Eye (tissue), 1 donor: ENCODE results near the gene MIGA2.
"Not testable (repeated sequence)": the region's sequence is repeated elsewhere in the genome, so short reads cannot be mapped to it uniquely, and the experiment has no call there.

Source experiments
- DNase-seq: peaks from one replicate; pipeline ENCODE4 v3.0.0-alpha.2; 2015

Gene MIGA2, protein sequence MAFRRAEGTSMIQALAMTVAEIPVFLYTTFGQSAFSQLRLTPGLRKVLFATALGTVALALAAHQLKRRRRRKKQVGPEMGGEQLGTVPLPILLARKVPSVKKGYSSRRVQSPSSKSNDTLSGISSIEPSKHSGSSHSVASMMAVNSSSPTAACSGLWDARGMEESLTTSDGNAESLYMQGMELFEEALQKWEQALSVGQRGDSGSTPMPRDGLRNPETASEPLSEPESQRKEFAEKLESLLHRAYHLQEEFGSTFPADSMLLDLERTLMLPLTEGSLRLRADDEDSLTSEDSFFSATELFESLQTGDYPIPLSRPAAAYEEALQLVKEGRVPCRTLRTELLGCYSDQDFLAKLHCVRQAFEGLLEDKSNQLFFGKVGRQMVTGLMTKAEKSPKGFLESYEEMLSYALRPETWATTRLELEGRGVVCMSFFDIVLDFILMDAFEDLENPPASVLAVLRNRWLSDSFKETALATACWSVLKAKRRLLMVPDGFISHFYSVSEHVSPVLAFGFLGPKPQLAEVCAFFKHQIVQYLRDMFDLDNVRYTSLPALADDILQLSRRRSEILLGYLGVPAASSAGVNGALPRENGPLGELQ

DNA sequence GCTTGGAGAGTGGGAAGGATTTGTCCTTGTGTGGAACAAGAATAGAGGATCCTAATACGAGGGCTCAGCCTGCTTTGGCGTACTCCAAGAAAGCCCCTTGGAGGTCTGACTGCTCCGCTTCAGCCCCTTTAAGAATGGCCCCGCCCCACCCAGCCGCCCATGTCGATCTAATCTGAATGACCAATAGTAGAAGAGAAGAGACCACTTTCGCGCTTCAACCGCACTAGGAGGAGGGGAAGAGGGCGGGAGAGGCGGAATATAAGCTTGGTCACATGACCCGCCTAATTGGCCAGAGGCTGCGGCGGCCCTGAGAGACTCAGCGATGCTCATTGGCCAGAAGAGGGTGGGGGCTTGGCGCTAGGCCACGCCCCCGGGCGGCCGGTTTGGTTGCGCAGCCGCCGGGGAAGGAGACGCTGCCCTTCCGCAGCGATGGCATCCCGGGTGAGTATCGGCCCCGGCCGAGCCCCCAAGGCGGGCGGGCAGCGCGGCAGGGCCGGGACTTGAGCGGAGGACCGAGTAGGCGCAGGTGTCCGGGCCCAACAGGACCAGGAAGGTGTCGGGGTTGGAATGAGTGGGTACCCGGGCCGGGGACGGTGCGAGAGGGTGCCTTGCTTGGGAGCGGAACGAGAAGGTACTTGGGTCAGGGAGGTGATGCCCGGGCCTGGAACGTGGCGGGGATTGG, at the start of gene MIGA2:
MIGA2 (plus strand) TSS at position 386 of the 682 bp plus-strand sequence. CDS start 3,969 bp downstream, outside the sequence.
- DNase-seq = peak; percentile 99

DNA sequence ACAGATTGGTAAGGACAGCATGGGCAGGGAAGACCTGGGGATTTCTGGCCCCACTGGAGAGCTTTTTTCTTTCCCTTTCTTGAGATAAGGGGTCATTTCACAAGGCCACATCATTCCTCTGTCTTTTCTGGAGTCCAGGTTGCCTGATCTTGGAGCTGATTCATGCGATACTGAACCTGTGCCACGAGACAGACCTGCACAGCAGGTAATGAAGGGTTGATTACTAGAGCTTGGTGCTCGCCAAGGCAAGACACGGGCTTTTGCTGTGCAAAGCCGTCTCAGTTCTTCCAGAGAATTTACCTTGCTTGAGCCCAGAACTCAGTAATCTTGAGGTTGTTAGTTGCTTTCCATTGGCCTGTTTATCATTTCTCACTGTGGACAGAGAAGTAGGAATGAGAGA, 49.8 kb upstream of the MIGA2 start:
- DNase-seq = no peak

DNA sequence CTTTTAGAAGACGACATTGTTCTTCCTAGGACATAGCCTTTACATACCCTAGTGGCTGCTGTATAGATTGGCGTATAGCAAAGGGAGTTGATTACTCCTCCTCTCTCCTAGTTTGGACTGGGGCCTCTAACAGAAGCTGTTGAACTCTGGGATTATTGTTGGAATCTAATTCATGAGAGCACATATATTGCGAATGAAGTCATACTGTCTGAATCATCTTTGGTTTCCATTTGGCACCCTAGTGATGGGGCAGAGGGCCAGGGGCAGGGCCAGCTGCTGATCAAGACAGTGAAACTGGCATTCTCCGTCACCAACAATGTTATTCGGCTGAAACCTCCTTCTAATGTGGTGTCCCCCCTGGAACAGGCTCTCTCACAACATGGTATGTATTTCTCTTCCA, 48.6 kb upstream of the MIGA2 start:
- peak; percentile 16 for DNase-seq

DNA sequence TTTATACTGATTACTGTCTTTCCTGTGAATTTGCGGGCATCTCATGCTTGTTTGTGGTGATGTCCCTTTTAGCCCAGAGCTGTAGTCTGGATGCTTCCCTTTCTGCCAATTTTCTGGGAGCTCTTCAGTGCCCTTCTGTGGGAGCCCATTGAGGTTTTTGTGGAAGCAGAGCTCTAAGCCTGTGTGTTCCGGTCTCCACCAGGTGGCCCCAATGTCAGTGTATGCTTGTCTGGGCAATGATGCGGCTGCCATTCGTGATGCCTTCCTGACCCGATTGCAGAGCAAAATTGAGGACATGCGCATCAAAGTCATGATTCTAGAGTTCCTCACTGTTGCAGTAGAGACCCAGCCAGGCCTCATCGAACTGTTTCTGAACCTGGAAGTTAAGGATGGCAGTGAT, 43.4 kb upstream of the MIGA2 start:
- peak; percentile 24 for DNase-seq

DNA sequence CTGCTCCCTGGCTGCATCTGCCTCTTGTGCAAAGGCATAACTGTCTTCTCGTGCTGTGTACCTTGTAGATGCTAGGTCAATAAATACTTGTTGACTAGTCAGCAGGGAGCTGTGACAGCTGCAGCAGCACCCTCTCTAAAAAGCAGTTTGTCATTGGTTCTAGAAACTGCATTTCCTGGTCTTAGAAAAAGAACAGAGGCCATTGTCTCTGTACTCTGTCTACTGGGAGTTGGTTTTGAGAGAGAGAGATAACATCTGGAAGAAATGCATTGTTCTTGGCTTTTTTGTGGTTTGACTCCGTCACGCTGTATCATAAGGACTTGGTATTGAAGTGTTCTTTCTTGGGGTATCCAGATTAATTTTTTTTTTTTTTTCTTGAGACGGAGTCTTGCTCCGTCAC, 40.6 kb upstream of the MIGA2 start:
- no peak for DNase-seq

DNA sequence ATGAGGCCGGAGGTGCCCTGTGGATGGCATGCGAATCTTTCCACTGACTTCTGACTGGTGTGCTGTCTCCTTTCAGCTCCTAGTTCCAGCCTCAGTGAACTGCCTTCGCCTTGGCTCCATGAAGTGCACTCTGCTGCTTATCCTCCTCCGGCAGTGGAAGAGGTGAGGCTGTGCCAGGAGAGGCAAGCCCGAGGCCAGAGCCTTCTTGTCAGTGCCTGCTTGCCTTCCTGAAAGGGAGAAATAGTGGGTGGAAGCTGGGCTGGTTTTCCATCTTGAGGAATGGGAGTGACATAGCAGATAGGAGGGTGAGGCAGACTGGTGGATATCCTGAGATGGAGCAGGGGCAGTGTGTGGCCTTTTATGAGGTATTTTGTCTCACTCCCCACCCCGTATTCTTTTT, 38.0 kb upstream of the MIGA2 start:
- DNase-seq = no peak

DNA sequence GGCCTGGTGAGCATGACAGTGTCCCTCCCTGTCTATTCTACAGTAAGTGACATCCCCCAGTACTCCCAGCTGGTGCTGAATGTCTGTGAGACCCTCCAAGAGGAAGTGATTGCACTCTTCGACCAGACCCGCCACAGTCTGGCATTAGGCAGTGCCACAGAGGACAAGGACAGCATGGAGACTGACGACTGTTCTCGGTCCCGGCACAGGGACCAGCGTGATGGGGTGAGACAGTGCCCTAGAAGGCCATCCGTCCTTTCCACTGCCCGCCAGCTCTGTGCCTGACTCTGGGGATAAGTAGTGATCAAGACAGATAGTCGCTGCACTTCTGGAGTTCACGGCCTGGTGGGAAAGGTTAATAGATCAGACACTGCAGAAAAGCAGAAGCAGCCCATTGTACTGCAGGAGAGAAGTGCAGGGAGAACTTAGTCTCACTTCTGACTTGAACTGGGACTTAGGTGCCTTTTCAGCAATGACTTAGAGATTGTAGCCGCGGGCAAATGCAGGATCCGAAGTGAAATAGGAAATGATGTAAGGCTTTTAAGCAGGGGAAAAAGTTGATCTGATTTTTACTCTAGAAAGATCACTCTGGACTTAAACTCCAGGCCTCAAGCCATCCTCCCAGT, 36.7 kb upstream of the MIGA2 start:
- no peak for DNase-seq

DNA sequence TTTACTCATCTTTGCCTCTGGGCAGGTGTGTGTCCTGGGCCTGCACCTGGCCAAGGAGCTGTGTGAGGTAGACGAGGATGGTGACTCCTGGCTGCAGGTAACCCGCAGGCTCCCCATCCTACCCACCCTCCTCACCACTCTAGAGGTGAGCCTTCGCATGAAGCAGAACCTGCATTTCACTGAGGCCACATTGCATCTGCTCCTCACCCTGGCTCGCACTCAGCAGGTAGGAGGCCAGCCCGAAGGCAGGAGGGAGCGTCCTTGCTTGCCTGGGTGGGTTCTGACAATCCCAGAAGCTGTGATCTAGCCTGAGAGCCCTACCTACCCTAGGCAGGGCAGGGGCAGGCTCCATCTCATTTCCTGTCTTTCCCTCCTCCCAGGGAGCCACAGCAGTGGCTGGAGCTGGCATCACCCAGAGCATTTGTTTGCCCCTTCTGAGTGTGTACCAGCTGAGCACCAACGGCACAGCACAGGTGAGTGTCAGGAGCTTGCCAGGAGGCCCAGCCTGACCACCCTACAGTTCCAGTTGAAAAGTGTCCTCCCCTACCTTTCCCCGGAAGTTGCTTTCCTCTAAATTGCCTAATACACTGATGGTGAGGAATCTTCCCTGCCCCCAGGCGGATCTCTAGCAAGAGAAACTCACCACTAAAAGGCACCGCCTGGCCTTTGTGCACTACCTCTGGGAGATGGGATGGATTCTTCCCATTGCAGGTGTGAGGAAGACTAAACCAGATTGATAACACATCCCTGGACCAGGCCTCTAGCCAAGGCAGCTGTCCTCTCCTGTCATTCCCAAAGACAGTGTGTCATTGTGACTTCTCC, 34.7 kb upstream of the MIGA2 start:
- DNase-seq = no peak

DNA sequence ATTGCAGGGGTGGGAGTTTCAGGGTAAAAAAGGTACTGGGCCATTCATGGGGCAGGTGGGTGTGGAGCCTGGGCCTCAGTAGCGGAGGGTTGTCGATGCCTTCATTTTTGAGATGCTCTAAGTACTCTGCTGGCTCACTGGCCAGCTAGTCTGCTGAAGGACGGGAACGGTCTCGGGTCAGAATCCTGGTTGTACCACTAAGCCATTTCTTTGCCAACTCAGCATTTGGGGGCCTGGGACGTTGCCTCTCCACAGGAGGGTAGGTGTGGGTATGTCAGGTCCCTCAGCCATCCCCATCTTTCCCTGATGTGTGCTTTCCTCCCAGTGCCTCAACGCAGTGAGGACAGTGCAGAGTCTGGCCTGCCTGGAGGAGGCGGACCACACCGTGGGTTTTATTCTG, 33.4 kb upstream of the MIGA2 start:
- no peak for DNase-seq

DNA sequence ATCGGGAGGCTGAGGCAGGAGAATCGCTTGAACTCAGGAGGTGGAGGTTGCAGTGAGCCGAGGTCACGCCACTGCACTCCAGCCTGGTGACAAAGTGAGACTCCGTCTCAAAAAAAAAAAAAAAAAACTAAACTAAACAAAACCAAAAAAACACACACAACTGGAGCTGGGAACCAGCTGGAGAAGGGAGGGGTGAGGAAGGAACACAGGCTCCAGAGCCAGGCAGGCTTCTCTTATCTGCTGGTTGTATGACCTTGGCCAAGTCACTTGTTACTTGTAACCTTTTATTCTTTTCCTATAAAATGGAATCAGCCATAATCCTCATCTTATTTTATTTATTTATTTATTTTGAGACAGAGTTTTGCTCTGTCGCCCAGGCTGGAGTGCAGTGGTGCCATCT, 32.3 kb upstream of the MIGA2 start:
- DNase-seq = not testable (repeated sequence)

DNA sequence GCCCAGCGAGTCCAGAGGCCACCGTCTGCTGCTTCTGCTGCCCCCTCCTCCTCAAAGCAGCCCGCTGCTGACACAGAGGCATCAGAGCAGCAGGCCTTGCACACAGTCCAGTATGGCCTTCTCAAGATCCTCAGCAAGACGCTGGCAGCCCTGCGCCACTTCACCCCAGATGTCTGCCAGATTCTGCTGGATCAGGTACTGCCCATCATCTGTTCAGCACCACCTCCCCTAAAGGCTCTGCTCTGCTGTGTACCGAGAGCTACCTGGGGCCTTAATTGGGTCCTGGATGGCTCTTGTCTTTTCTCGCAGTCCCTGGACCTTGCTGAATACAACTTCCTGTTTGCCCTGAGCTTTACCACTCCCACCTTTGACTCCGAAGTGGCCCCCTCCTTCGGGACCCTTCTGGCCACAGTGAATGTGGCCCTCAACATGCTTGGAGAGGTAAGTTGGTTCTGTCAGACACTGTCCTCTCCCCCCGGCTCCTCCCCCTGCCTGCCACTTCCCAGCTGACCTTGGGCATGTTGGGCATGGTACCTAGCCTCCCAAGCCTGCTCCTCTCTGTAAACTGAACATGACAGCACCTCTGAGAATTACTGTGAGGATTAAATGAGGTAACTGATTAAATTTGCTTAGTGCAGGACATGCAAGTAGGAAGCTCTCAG, 31.0 kb upstream of the MIGA2 start:
- no peak for DNase-seq

DNA sequence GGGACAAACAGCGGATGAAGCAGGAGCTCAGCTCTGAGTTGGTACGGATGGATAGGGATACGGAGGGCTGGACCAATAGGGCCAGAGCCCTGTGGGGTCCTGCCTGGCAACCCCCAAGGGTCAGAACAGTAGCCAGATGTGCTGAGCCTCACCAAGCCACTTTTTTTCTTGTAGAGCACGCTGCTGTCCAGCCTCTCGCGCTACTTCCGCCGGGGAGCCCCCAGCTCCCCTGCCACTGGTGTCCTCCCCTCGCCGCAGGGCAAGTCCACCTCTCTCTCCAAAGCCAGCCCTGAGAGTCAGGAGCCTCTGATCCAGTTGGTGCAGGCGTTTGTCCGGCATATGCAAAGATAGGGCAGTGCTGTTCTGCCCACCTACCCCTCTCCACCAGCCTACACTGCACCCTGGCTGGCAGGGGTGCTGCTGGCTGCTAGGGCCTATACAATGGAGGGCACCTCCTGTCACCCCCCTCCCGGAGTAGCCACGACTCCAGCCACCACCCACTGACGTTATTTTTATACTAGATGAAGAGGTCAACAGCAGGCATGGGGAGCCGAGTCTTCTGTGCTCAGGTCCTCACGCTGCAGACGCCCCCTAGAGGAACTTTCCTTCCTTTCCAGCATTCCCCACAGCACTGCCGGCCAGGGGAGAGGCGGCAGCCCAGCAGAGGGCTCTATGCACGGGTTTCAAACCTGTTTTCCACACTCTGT, 29.9 kb upstream of the MIGA2 start:
- DNase-seq = peak; percentile 88

DNA sequence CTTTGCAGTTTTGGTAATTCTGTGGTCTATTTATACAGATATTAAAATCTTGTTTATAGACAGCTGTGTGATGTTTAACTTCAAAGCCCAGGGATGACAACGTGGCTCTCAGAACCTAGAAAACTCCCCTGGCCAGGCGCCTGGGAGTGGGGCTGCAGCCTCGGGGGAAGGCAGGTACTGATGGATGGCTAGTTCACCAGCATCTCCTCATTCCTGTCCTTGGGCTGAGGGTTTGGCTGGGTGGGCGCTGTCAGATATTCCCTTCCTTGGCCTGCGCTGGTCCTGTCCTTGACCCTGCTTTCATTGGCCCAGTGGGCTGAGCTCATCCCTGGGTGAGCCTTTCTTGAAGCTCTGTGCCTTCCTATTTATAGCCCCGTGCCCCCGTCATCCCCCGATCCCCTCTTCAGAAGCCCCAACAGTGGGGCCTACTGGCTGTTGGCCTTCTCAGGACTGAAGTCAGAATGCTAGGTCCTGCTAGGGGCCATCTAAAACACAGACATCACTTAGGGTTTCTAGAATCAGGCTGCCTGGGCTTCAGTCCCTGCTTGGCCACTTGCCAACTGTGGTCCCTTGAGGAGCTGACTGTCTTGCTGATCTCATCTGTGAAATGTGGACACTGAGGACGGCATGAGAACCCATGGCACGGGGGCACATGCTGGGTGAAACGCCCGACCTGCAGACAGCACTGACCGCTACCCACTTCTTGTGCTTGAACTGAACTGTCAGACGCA, 29.2 kb upstream of the MIGA2 start:
- DNase-seq = no peak

DNA sequence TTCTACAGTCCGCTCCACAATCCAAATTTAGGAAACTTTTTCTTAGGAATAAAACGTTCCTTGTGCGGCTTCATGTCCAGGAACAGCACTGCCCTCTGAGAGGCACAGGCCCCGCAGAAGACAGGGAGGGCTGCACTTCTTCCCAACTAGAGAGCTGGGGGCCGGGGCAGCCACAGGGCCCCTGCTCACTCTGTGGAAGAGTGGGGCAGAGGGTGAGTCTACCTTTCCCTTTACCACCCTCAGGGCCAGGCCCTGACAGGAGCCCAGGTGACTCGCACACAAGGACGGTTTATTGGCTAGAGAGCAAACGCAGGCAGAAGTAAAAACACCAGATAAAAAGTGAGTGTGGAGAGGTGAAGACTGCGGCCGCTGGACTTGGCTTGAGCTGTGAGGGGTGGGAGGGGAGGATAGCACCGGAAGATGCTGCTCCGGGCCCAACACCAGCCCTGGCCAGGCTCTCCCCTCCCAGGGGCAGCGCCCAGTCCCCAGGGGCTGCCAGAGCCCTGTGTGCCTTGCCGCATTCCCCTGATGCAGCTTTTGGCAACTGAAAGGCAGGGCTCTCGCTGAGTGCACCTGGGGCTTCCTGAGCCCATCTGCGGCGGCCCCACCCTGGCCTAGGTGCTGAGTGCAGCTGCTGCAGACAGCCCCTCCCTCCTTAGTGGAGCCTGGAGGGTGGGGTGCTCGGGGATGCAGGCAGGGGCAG, 28.5 kb upstream of the MIGA2 start:
- DNase-seq = no peak

DNA sequence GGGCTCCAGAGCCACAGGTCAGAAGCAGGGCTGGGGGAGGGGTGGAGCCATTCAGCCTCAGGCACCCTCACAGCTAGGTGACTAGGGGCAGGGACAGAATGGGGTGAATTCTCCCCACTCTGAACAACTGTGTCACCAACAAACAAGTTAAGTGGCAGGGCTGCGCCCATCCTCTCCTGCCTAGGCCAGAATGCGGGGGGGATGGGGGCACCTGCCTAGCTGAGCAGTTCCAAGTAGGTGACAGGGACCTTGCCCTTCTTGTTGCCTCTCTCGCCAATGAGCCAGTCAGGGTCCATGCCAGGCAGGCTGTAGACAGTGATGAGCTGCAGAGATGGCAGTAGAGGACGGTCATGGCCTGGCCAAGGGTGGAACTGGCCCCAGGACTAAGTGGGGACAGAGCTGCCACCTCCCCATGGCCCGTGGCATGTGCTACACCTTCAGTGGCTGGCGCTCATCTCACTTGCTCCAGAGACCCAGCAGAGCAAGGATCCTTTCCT, 27.9 kb upstream of the MIGA2 start:
- DNase-seq = no peak

DNA sequence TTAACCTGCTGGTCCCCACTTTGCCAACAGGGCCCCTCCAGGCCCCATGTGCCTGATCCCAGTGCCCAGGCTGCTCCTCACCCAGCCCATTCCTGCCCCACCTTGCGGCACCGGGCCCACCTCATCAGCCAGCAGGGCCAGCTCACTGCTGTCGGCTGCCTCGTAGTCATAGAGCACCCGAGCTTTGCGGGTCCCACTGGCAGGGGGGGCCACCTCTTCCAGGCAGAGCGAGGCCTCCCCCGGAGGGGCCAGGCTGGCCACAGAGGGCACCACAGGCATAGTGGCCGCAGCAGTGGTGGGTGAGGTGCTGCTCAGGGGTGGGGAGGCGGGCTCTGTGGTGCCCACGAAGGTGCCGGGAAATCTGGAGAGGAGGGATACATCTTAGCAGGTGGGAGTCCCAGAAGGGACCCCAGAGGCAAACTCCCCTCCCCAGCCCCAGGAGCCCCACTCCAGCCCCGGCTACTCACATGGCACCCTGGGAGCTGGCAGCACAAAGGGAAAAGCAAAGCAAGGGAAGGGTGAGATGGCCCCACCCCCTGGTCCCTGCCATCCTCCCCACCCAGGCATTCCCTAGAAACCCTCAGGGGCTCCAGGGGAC, 27.3 kb upstream of the MIGA2 start:
- DNase-seq = no peak

DNA sequence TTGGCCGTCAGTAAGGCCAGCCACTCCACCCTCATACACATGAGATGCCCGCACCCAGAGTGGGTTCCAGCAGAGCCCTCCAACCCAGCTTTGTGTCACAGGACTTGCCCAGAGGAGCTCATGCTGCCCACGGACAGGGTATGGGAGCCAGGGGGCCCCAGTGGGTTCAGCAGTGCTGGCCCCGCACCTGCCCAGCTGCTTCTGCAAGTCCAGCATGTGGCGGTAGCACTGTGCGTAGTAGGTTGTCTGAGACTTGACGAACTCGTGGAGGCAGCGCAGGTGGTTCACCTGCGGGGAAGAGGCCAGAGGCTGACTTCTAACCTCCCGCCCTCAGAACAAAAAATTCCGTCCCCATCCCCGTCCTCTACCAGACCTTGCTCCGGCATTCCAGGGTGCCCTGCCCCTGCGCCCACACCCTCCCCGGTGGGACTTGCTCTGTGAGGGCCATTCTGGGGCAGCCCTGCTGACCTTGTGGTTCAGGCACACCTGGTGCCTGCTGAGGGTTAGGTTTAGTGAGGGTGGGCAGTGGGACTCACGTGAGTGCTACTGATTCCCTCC, 26.8 kb upstream of the MIGA2 start:
- no peak for DNase-seq

DNA sequence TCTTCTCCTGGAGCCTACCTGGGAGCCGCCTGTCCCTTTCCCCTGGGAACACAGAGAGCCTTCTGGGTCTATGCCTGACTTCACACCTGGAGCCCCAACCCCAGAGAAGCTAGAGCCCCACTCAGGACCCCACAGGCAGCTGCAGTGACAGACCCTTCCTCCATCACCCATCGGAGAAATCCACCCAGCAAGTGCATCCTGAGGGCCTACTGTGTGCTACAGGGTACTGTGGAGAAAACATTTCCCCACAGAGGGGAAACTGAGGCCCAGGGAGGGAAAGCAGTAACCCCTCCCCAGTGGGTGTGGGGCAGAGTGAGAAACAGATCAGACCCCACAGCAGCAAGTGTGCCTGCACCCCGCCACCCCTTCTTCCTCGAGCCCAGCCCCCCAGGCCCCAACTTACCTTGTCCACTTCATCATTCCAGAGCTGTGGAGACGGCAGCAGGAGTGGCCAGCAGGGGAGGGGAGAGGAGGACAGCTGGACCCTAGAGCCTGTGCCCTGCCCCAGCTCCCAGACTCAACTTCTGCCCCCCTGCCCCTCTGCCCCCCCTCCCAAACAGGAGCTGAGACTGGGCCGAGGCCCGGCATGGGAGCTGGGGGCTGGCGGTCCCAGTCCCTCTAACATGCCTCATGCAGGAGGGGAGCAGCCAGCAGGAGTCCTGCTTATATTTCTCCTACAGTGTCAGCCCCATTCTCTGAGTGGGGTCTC, 26.0 kb upstream of the MIGA2 start:
- DNase-seq = no peak
